HG02840 (cell line): ENCODE results near the gene UPF1.

ENCODE experiments used
- ATAC-seq: cut with Tn5 transposase; IDR thresholded peaks from one replicate; pipeline ENCODE4 v1.9.1; 2021; ENCODE audit warnings: mild to moderate bottlenecking, moderate library complexity, moderate number of reproducible peaks; ENCODE audit not compliant: unreplicated experiment, low FRiP score

UPF1 gene

DNA sequence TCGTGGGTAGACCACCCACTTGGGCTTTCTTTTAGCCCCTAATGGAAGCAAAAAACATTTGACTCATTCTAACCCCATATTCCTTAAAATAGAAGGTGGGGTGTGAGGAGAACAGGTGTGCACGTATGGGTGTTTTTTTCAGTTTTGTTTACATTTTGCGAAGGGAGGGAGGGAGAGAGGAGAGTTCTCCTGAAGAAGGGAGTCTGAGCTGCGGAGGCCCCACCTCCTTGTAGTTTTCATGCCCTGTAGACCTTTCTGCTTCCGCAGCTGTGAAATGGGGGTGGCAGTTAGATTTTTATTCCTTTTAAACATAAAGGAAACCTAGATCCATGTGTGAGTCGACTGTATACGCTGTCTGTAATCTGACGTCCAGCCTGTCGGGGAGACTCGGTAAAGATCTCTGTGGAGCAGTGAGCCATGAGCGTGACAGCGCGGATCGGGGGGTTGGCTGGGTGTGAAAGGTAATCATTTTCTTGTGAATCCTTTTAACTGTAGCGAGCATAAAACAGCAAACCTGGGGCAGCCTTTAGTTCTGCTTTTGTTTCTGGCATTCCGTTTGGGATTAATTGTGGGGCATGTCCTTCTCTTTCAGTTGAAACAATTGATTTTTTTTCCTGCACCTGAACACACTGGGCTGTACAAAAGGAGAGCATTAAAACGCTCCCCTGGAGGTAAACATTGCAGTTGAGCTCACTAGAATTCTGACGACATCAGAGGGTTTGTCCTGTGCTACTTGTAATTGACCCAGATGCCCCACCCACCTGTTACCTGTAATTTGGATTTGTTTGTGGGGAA is 2.3 kb downstream of the UPF1 start:
- ATAC-seq = no peak

DNA sequence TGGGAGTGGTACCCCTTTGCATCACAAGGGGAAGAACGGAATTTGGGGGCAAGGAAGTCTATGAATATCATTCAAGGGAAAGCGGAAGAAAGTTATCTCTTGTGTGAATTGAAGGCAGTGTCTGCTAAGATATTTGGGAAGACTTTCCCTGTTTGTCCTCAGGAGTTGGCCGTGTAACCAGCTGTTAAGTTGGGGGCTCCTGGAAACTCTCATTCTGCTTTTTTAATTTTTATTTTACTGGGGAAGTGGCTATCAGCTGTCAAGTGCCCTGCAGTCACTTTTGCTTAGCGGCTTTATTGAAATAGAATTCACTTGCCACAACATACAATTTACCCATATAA is 2.9 kb downstream of the UPF1 start:
- no peak for ATAC-seq

DNA sequence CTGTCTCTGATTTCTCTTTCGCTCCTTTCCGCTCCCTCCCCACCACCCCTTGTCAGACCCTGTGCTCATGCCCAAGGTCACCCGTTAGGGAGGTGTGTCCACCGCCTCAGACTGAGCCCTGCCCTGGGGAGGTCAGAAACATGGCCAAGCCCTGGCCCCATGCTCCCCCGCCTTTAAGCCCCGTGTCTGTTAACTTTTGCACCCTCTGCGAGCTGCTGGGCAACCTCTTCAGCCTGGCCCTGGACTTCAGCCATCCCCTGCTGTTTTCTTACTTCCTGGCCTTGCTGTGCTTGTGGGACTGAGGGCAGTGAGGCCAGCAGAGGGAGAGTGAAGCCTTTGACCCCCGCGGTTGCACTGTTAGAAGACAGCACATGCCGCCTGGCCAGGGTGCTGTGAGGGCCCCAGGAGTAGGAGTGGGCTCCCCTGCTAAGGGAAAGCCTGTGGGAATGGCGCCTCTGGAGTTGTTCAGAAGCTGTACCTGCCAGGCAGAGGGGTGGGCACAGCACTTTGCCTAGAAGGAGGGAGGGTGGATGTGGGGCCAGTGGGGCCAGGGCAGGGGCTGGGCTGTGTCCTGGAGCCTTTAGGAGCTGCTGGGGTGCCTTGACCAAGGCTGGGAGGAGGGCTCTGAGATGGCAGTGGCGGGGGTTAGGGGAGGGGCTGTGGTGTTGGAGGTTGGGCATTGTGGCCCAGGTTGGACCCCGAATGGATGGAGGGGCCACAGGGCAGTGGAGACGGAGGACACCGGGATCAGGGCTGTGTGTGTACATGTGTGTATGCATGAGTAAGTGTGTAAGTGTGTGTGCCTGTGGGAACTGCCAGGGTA is 7.9 kb downstream of the UPF1 start:
- no peak for ATAC-seq

DNA sequence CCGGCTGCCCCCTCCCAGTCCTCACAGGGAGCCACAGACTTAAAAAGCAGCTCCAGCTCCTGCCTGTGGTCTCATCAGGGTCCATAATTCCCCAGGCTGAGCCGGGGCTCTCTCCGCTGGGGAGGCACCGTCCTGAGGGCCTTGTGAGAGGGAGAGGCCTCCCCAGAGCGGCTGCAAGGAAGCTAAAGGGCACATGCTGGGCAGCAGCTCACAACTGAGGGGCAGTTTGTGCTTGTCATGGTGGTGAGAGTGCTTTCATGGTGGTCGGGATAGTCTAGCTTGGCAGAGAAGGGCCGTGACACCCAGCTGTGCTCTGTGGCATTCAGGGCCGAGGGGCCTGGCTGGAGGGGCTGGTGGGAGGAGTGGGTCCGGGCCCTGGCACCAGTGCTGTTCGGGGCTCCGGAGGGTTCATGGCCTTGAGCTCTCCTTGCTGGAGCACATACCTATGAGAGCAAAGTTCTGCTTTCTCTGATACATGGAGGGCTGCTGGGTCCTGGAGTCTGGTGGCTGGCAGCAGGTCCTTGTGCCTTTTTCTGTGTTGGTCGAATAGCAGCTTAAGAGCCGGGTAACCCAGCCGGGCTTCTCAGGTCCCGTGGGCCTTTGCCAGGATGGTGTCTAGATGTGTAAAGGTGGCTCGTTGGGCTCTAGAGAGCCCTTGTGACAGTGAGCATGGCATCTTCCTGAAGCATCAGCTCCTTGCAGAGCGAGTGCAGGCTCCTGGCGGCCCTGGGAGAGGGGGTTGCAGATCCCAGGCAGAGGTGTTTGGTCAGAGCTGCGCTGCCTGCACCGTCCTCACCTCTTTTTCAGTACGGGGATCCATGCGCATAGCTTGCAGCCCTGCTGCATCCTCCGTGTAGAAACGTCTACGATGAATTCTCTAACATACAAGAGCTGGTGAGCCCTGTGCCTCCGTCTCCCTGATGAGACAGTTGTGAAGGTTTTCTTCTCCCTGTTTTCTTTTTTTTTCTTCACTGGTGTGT is 8.8 kb downstream of the UPF1 start:
- no peak for ATAC-seq

- ATAC-seq = no peak
These were observed 9.6 kb downstream of the UPF1 start for GRCh38 chr19:18841400-18841799.

DNA sequence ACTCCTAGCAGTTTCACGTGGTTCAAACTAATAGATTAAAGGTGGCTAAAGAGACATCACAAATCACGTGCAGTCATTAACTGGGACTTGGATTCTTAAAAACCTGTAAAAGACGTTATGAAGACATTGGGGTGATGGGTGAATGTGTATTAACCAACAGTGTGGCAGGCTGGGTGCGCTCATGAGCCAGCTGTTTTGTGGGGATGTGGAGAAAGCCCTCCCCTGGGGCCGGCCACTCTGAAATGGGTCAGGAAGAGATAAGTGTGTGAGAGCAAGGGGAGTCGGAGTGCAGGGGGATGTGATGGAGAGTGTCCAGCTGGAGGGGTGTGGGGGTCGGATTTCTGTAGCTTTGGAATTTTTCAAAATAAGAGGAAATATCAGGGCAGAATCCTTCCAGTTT is 10.4 kb downstream of the UPF1 start:
- ATAC-seq = no peak

- no peak for ATAC-seq
These were observed 12.2 kb downstream of the UPF1 start for GRCh38 chr19:18843960-18844359.

DNA sequence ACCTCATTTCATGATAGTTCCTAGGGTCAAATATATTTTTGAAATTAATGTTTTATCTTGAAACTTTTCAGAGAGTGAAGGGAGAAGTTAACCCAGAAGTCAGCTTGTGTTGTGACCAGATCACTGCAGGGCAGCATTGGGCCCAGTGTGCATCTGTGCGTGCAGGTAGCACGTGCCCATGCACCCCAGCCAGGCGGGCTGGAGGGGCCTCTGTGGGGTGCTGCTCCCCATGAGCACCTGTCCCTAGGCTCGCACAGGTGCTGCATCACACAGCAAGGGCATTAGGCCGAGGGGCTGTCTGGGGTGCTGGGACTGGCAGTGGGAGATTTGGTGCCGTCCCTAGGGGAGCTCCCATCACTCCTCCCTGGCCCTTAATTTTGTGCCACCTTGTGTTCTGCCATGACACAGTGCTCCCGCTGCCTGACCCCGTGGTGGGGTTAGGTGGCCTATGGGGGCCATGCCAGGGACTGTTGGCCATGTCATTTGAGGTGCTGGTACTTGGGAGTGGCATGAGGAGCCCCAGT is 13.1 kb downstream of the UPF1 start:
- ATAC-seq = no peak

- no peak for ATAC-seq
These were observed 14.2 kb downstream of the UPF1 start for GRCh38 chr19:18845961-18846360.

- ATAC-seq = no peak
These were observed 15.2 kb downstream of the UPF1 start for GRCh38 chr19:18846862-18847548.

GRCh38 chr19:18847549-18848463 is 16.0 kb downstream of the UPF1 start:
- ATAC-seq = no peak

- no peak for ATAC-seq
These were observed 17.3 kb downstream of the UPF1 start for GRCh38 chr19:18848878-18849661.

DNA sequence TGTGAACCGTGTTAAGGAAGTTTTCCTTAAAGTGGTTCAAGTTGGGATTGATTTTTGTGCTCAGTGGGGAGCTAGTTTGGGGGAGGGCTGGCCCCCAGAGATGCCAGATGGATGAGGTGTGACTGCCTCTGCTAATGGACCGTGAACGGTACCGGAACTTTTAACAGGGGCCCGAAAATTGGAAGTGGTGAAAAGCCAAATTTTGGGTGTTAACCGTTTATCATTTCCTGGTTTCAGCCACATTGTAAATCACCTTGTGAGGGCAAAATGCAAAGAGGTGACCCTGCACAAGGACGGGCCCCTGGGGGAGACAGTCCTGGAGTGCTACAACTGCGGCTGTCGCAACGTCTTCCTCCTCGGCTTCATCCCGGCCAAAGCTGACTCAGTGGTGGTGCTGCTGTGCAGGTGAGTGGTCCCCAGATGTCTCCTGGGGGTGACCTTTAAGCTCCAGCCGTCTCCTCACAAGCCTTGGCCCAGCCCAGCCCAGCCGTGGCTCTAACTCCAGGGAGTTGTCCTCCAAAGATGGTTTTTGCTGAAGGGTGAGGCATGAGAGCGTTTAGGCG is 18.2 kb downstream of the UPF1 start:
- no peak for ATAC-seq

GRCh38 chr19:18850471-18851375 is 19.0 kb downstream of the UPF1 start:
- no peak for ATAC-seq

GRCh38 chr19:18851673-18852325 is 20.0 kb downstream of the UPF1 start:
- no peak for ATAC-seq

- no peak for ATAC-seq
These were observed 20.9 kb downstream of the UPF1 start for GRCh38 chr19:18852648-18853047.
